RWPE1 (cell line): ENCODE measurements around the gene CAPN12.

ENCODE experiments used
- CTCF ChIA-PET: fragments of 350-600 bp; sonication (Branson Sonifier 250); formaldehyde crosslinking; extraction: SDS; loops from one replicate; lab custom pipeline; 2021; lab: Yijun Ruan, JAX
- POLR2A ChIA-PET: fragments of 400-600 bp; formaldehyde crosslinking; extraction: SDS; loops from one replicate; lab custom pipeline; 2020; ENCODE audit warnings: antibody characterized with exemption; ENCODE audit not compliant: low non-redundant PET; lab: Yijun Ruan, JAX
- DNase-seq: peaks from one replicate; pipeline ENCODE4 v3.0.0; 2012; ENCODE audit warnings: low spot score
- H3K27ac ChIP-seq: fragments of 450-650 bp; 2 replicates; pipeline ENCODE4 v1.5.1; 2017
- CTCF ChIP-seq: fragments of 450-650 bp; conservative IDR thresholded peaks from 2 replicates; pipeline ENCODE4 v1.5.1; 2017; ENCODE audit warnings: low read depth, mild to moderate bottlenecking

Gene CAPN12

GRCh38 chr19:38695317-38695683 is 49.0 kb downstream of the CAPN12 start:
- no peak for DNase-seq
- no peak for TF ChIP-seq CTCF
- ChIA-PET CTCF (no interaction called here), POLR2A (no interaction called here)
- peak overlapping the region; percentile 87 for H3K27ac ChIP-seq

- peak; percentile 89 for DNase-seq
- POLR2A ChIA-PET: no interaction called here
- peak overlapping the region; percentile 87 for H3K27ac ChIP-seq
- CTCF ChIA-PET: interaction anchor here (0.7 kb wide), 1 partner anchor 29 kb away, joined by 3 read pairs; no protein-coding TSS in a partner anchor
- no peak for TF ChIP-seq CTCF
Measured at GRCh38 chr19:38693380-38694223, 50.7 kb downstream of the CAPN12 start.

GRCh38 chr19:38692458-38693379 is 51.6 kb downstream of the CAPN12 start:
- H3K27ac ChIP-seq: peak overlapping the region; percentile 87
- no peak for TF ChIP-seq CTCF
- ChIA-PET POLR2A (no interaction called here), CTCF (interaction anchor here (0.5 to 0.7 kb wide), 2 partner anchors 29 to 35 kb away, joined by 3 to 4 read pairs; no protein-coding TSS in a partner anchor)
- no peak for DNase-seq

GRCh38 chr19:38691938-38692457 is 52.3 kb downstream of the CAPN12 start:
- peak overlapping the region; percentile 87 for H3K27ac ChIP-seq
- ChIA-PET CTCF (interaction anchor here (0.5 kb wide), 1 partner anchor 34 kb away, joined by 4 read pairs; no protein-coding TSS in a partner anchor), POLR2A (no interaction called here)

GRCh38 chr19:38690832-38691231 is 53.4 kb downstream of the CAPN12 start:
- H3K27ac ChIP-seq: peak overlapping the region; percentile 87
- no peak for TF ChIP-seq CTCF
- ChIA-PET CTCF (no interaction called here), POLR2A (no interaction called here)
- no peak for DNase-seq

More at GRCh38 chr19:38691938-38692457, 52.3 kb downstream of the CAPN12 start:
- TF ChIP-seq CTCF: no peak
- peak; percentile 62 for DNase-seq

GRCh38 chr19:38690146-38690545 is 54.1 kb downstream of the CAPN12 start:
- DNase-seq: no peak
- ChIA-PET CTCF (interaction anchor here (0.6 kb wide), 1 partner anchor 26 kb away, joined by 3 read pairs; no protein-coding TSS in a partner anchor), POLR2A (no interaction called here)
- no peak for TF ChIP-seq CTCF
- peak overlapping the region; percentile 87 for H3K27ac ChIP-seq
